PC-9 (cell line): ENCODE data around the gene FAM120B.

ENCODE experiments used
- EZH2 ChIP-seq: fragments of 200-600 bp; sonication (generic); IDR thresholded peaks from 2 replicates; pipeline ENCODE4 v1.8.0; 2017; ENCODE audit warnings: antibody characterized with exemption, low read depth
- TF ChIP-seq, protein P1 (sequence below): fragments of 200-600 bp; sonication (generic); conservative IDR thresholded peaks from 2 replicates; pipeline ENCODE4 v1.6.1; 2017; ENCODE audit warnings: mixed run types, antibody characterized with exemption, mild to moderate bottlenecking, moderate library complexity

DNA sequence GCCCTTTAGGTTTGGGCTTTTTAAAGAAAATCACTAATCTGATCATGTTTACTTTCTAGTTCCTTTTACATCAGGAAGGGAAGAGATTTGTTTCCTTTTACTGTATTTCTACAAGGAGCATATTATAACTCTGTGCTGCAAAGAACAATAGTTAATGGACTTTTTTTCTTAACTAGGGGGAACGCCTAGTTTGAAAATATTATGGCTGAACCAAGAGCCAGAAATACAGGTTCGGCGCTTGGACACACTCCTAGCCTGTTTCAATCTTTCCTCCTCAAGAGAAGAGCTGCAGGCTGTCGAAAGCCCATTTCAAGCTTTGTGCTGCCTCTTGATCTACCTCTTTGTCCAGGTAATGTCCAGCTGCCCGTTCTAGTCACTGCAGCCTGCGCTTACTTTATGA, 41.4 kb downstream of the FAM120B start:
- TF ChIP-seq, protein P1, sequence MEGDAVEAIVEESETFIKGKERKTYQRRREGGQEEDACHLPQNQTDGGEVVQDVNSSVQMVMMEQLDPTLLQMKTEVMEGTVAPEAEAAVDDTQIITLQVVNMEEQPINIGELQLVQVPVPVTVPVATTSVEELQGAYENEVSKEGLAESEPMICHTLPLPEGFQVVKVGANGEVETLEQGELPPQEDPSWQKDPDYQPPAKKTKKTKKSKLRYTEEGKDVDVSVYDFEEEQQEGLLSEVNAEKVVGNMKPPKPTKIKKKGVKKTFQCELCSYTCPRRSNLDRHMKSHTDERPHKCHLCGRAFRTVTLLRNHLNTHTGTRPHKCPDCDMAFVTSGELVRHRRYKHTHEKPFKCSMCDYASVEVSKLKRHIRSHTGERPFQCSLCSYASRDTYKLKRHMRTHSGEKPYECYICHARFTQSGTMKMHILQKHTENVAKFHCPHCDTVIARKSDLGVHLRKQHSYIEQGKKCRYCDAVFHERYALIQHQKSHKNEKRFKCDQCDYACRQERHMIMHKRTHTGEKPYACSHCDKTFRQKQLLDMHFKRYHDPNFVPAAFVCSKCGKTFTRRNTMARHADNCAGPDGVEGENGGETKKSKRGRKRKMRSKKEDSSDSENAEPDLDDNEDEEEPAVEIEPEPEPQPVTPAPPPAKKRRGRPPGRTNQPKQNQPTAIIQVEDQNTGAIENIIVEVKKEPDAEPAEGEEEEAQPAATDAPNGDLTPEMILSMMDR: no peak
- no peak for TF ChIP-seq EZH2
